ENCODE measurements around the gene MOB2. TPM values are rescaled to one million over a fixed set of nuclear protein-coding genes. Genes with fewer than 3 reads are reported as not detected.
"Not testable (repeated sequence)": the region's sequence is repeated elsewhere in the genome, so short reads cannot be mapped to it uniquely, and the experiment has no call there.

MOB2 gene
- total RNA-seq, 2 donors from 2014 or later, result 39.3 to 46.5 TPM

- TF ChIP-seq CTCF (IDR thresholded peaks at IDR 0.05) (no peak), POLR2AphosphoS5 (IDR thresholded peaks at IDR 0.05) (no peak), POLR2A (IDR thresholded peaks at IDR 0.05) (no peak)
- DNase-seq (ENCODE audit: low spot score), result no peak
- intact Hi-C loops (cut with DNase I), result no loop called here
- Histone ChIP-seq H3K27me3 (replicated peaks; ENCODE audit: insufficient read depth) (no peaks in the 10 kb centered on the region), H3K4me1 (replicated peaks) (no peaks in the 10 kb centered on the region), H3K9me3 (no peaks in the 10 kb centered on the region), H3K4me3 (no peak overlapping the region), H3K27ac (no peak overlapping the region), H3K36me3 (no peaks in the 10 kb centered on the region)
- WGBS, result 60% methylated on average over 29 of the region's 29 CpGs
Measured at GRCh38 chr11:1433977-1434640, 52.5 kb downstream of the MOB2 start.

- Histone ChIP-seq H3K27ac (no peak overlapping the region), H3K4me1 (replicated peaks) (no peaks in the 10 kb centered on the region), H3K36me3 (no peaks in the 10 kb centered on the region), H3K9me3 (no peaks in the 10 kb centered on the region), H3K27me3 (replicated peaks; ENCODE audit: insufficient read depth) (no peaks in the 10 kb centered on the region), H3K4me3 (no peak overlapping the region)
- intact Hi-C loops (cut with DNase I), result no loop called here
- no peak for DNase-seq (ENCODE audit: low spot score)
- no peak for TF ChIP-seq POLR2A (IDR thresholded peaks at IDR 0.05)
- 70% methylated on average over 15 of the region's 15 CpGs for WGBS
Measured at GRCh38 chr11:1433568-1433967, 53.0 kb downstream of the MOB2 start.

GRCh38 chr11:1428762-1429316 lies 57.7 kb downstream of the MOB2 start:
- Histone ChIP-seq H3K27ac (no peak overlapping the region), H3K4me1 (replicated peaks) (no peaks in the 10 kb centered on the region), H3K4me3 (no peak overlapping the region), H3K27me3 (replicated peaks; ENCODE audit: insufficient read depth) (no peaks in the 10 kb centered on the region), H3K36me3 (no peaks in the 10 kb centered on the region), H3K9me3 (no peaks in the 10 kb centered on the region)
- WGBS, result 94% methylated on average over 22 of the region's 22 CpGs
- no peak for DNase-seq (ENCODE audit: low spot score)
- intact Hi-C loops (cut with DNase I), result no loop called here
- TF ChIP-seq POLR2A (IDR thresholded peaks at IDR 0.05) (no peak), CTCF (IDR thresholded peaks at IDR 0.05) (no peak), POLR2AphosphoS5 (IDR thresholded peaks at IDR 0.05) (no peak)

GRCh38 chr11:1425439-1425838 lies 61.1 kb downstream of the MOB2 start:
- Histone ChIP-seq H3K4me3 (no peak overlapping the region), H3K27ac (no peak overlapping the region), H3K27me3 (replicated peaks; ENCODE audit: insufficient read depth) (no peaks in the 10 kb centered on the region), H3K4me1 (replicated peaks) (no peaks in the 10 kb centered on the region), H3K36me3 (no peaks in the 10 kb centered on the region), H3K9me3 (no peaks in the 10 kb centered on the region)
- no peak for TF ChIP-seq POLR2AphosphoS5 (IDR thresholded peaks at IDR 0.05)
- TF ChIP-seq POLR2A (IDR thresholded peaks at IDR 0.05), result no peak
- TF ChIP-seq CTCF (IDR thresholded peaks at IDR 0.05), result no peak
- DNase-seq (ENCODE audit: low spot score), result no peak
- intact Hi-C loops (cut with DNase I), result no loop called here
- 61% methylated on average over 15 of the region's 17 CpGs for WGBS

GRCh38 chr11:1425006-1425405 lies 61.6 kb downstream of the MOB2 start:
- TF ChIP-seq CTCF (IDR thresholded peaks at IDR 0.05), result no peak
- no peak for TF ChIP-seq POLR2AphosphoS5 (IDR thresholded peaks at IDR 0.05)
- no peak for TF ChIP-seq POLR2A (IDR thresholded peaks at IDR 0.05)
- H3K36me3 ChIP-seq, result no peaks in the 10 kb centered on the region
- H3K4me1 ChIP-seq (replicated peaks), result no peaks in the 10 kb centered on the region
- WGBS, result 83% methylated on average over 22 of the region's 22 CpGs
- H3K27ac ChIP-seq, result no peak overlapping the region
- no peaks in the 10 kb centered on the region for H3K27me3 ChIP-seq (replicated peaks; ENCODE audit: insufficient read depth)
- intact Hi-C loops (cut with DNase I), result no loop called here
- H3K9me3 ChIP-seq, result no peaks in the 10 kb centered on the region
- H3K4me3 ChIP-seq, result no peak overlapping the region
- no peak for DNase-seq (ENCODE audit: low spot score)

- H3K27me3 ChIP-seq (replicated peaks; ENCODE audit: insufficient read depth); H3K4me1 ChIP-seq (replicated peaks); H3K9me3 ChIP-seq; H3K4me3 ChIP-seq; DNase-seq (ENCODE audit: low spot score); intact Hi-C loops (cut with DNase I); H3K36me3 ChIP-seq; H3K27ac ChIP-seq: not testable (repeated sequence)
- 89% methylated on average over 22 of the region's 22 CpGs for WGBS
Measured at GRCh38 chr11:1423406-1423805, 63.2 kb downstream of the MOB2 start.

Measured in prostate gland (tissue), 2 donors.